Esophagus muscularis mucosa (tissue), 4 donors: Measurements from ENCODE around the gene IPPK. TPM values are rescaled to one million over a fixed set of nuclear protein-coding genes. Genes with fewer than 3 reads are reported as not detected.
"Not testable (repeated sequence)": the region's sequence is repeated elsewhere in the genome, so short reads cannot be mapped to it uniquely, and the experiment has no call there.

Source experiments
- DNase-seq: peaks from one replicate; pipeline ENCODE4 v3.0.0-alpha.2; 2017; ENCODE audit errors: extremely low spot score
- H3K27ac ChIP-seq, 4 donors: fragments of 200-600 bp; sonication (generic); replicated peaks in 1 of 4; 1 replicate in 3 of 4; 2 replicates in 1 of 4; pipeline ENCODE4 v1.5.1; 2016 to 2019; ENCODE audit warnings: mild to moderate bottlenecking in 1 of 4
- H3K27me3 ChIP-seq, 4 donors: fragments of 200-600 bp; sonication (generic); one replicate each; pipeline versions ENCODE4 v1.5.1 to v1.6.0; 2016 to 2019
- H3K36me3 ChIP-seq, 4 donors: fragments of 200-600 bp; sonication (generic); one replicate each; pipeline ENCODE4 v1.5.1; 2016 to 2019
- H3K4me1 ChIP-seq, 4 donors: fragments of 200-600 bp; sonication (generic); one replicate each; pipeline ENCODE4 v1.5.1; 2016 to 2019
- H3K4me3 ChIP-seq, 4 donors: fragments of 200-600 bp; sonication (generic); 1 replicate in 2 of 4; 2 replicates in 2 of 4; pipeline ENCODE4 v1.5.1; 2016 to 2019; ENCODE audit warnings: mild to moderate bottlenecking in 4 of 4, moderate library complexity in 1 of 4
- H3K9me3 ChIP-seq, 4 donors: fragments of 200-600 bp; sonication (generic); 1 replicate in 3 of 4; 2 replicates in 1 of 4; pipeline ENCODE4 v1.5.1; 2016 to 2019
- EP300 ChIP-seq: sonication (generic); formaldehyde crosslinking; IDR thresholded peaks from one replicate; pipeline ENCODE4 v1.6.1; 2017; ENCODE audit warnings: antibody characterized with exemption
- POLR2A ChIP-seq: fragments of 450-650 bp; IDR thresholded peaks from one replicate; pipeline ENCODE4 v1.6.1; 2017; ENCODE audit warnings: antibody characterized with exemption, moderate library complexity, mild to moderate bottlenecking, low read depth
- POLR2AphosphoS5 ChIP-seq, 2 donors: sonication (generic); formaldehyde crosslinking; IDR thresholded peaks; one replicate each; pipeline ENCODE4 v1.6.1; 2017; ENCODE audit warnings: antibody characterized with exemption in 2 of 2
- WGBS: methylation state at CpG from one replicate; pipeline ENCODE4 v1.1.5; 2018; 5-methylcytosine and 5-hydroxymethylcytosine counted together
- intact Hi-C: fragments of 100-400 bp; cut with DNase I; formaldehyde crosslinking; loops from one replicate; pipeline ENCODE4 v1.15.1; 2023
- total RNA-seq, 4 donors: library from RNA; depleted of rRNA; stranded (reverse); fragments of >200 nt; gene quantifications; one replicate each; pipeline versions ENCODE4 v1.1.0 to v1.2.1, GENCODE V29; 2016
- TF ChIP-seq, protein P1 (sequence below), 3 experiments: fragments of 200-600 bp in 2 of 3; fragments of 450-650 bp in 1 of 3; sonication (generic) in 2 of 3; IDR thresholded peaks; one replicate each; pipeline ENCODE4 v1.5.1; 2017 to 2019; ENCODE audit warnings: antibody characterized with exemption in 3 of 3, mild to moderate bottlenecking in 2 of 3, moderate library complexity in 1 of 3

IPPK gene
- total RNA-seq, 4 donors from 2014 or later, result 5.0 to 8.4 (median 6.1) TPM

DNA sequence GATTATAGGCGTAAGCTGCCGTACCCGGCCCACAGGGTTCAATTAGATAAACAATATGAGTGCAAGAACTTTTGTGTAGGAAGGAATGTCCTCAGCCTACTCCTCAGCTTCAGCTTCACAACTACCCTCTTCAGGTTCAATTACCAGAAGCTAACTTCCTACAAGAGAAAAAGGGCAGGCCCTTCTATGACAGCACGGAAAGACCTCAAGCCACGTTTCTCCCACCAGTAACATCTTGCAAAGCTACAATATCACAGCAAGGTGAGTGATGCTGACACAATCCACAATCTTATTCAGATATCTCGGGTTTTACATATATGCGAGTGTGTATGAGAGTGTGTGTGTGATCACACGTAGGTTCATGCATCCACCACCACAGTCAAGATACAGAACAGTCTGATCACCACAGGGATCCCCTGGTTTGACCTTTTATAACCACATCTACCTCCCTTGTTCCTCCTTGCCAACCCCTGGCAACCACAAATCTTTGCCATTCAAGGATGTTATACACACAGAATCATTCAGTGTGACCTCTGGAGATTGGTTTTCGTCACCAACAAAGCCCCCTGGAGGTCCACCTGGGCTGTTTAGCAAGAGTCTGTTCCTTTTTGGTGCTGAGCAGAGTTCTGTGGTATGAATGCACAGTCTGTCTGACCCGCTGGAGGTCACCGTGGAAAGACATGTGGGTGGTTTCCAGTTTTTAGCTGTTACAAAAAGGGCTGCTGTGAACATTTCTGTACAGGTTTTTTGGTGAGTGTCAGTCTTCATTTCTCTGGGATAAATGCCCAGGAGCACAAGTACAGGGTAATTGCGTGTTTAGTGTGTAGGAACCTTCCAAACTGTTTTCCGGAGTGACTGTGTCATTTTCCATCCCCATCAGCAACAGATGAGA is 38.2 kb downstream of the IPPK start:
- intact Hi-C loops, result loop anchor here (5.0 to 10.0 kb wide), 2 partner anchors 124 to 497 kb away; no protein-coding TSS in a partner anchor
- H3K9me3 ChIP-seq, result no peaks in the 10 kb centered on the region
- DNase-seq, result peak; percentile 74
- TF ChIP-seq, protein P1, sequence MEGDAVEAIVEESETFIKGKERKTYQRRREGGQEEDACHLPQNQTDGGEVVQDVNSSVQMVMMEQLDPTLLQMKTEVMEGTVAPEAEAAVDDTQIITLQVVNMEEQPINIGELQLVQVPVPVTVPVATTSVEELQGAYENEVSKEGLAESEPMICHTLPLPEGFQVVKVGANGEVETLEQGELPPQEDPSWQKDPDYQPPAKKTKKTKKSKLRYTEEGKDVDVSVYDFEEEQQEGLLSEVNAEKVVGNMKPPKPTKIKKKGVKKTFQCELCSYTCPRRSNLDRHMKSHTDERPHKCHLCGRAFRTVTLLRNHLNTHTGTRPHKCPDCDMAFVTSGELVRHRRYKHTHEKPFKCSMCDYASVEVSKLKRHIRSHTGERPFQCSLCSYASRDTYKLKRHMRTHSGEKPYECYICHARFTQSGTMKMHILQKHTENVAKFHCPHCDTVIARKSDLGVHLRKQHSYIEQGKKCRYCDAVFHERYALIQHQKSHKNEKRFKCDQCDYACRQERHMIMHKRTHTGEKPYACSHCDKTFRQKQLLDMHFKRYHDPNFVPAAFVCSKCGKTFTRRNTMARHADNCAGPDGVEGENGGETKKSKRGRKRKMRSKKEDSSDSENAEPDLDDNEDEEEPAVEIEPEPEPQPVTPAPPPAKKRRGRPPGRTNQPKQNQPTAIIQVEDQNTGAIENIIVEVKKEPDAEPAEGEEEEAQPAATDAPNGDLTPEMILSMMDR (IDR thresholded peaks at IDR 0.05), result no peak
- no peak for TF ChIP-seq POLR2A
- no peak for TF ChIP-seq EP300
- TF ChIP-seq POLR2AphosphoS5 (IDR thresholded peaks at IDR 0.05), result no peak
- H3K27ac ChIP-seq, result peak overlapping the region; percentile 43 to 71 (median 67)
- H3K36me3 ChIP-seq, result peaks cover 9 to 72% (median 39%) of the 10 kb centered on the region in 4 donors
- no peaks in the 10 kb centered on the region for H3K27me3 ChIP-seq
- H3K4me1 ChIP-seq, result peaks cover 8 to 41% (median 36%) of the 10 kb centered on the region in 4 donors
- no peak overlapping the region for H3K4me3 ChIP-seq
- WGBS, result 70% methylated on average over 13 of the region's 13 CpGs

GRCh38 chr9:92627651-92628050 is 42.3 kb downstream of the IPPK start:
- no peaks in the 10 kb centered on the region for H3K27me3 ChIP-seq
- WGBS, result 81% methylated on average over 5 of the region's 5 CpGs
- intact Hi-C loops, result no loop called here
- no peak overlapping the region for H3K27ac ChIP-seq
- TF ChIP-seq, protein P1 (IDR thresholded peaks at IDR 0.05), result no peak
- H3K9me3 ChIP-seq, result no peaks in the 10 kb centered on the region
- H3K4me1 ChIP-seq, result peaks cover 0 to 35% (median 27%) of the 10 kb centered on the region in 4 donors
- DNase-seq, result no peak
- H3K36me3 ChIP-seq, result peaks cover 0 to 53% (median 19%) of the 10 kb centered on the region in 4 donors
- no peak overlapping the region for H3K4me3 ChIP-seq

- H3K4me1 ChIP-seq, result peaks cover 0 to 23% (median 18%) of the 10 kb centered on the region in 4 donors
These were observed 43.4 kb downstream of the IPPK start for GRCh38 chr9:92626484-92626883.

DNA sequence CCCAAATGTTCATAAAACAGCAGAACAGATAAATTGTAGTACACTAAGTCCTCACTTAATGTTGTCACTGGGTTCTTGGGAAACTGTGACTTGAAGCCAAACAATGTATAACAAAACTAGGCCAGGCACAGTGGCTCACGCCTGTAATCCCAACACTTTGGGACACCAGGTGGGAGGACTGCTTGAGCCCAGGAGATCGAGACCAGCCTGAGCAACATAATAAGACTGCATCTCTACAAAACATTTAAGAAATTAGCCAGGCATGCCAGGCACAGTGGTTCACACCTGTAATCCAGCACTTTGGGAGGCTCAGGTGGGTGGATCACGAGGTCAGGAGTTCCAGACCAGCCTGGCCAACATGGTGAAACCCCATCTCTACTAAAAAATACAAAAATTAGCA is 46.0 kb downstream of the IPPK start:
- DNase-seq, H3K9me3 ChIP-seq, H3K4me3 ChIP-seq, H3K27me3 ChIP-seq: not testable (repeated sequence)
- intact Hi-C loops, result loop anchor here (5.0 kb wide), 1 partner anchor 132 kb away; no protein-coding TSS in a partner anchor
- Histone ChIP-seq H3K36me3 (peaks cover 0 to 34% (median 13%) of the 10 kb centered on the region in 4 donors), H3K4me1 (peaks cover 0 to 42% (median 35%) of the 10 kb centered on the region in 4 donors), H3K27ac (peak overlapping the region in 2 of 4 donors; percentile 18 to 20)
- 96% methylated on average over 3 of the region's 3 CpGs for WGBS

More at GRCh38 chr9:92626484-92626883, 43.4 kb downstream of the IPPK start:
- Histone ChIP-seq H3K27ac (no peak overlapping the region), H3K36me3 (peaks cover 0 to 41% (median 14%) of the 10 kb centered on the region in 4 donors), H3K27me3 (no peaks in the 10 kb centered on the region), H3K9me3 (no peaks in the 10 kb centered on the region), H3K4me3 (no peak overlapping the region)
- no peak for DNase-seq
- TF ChIP-seq POLR2AphosphoS5 (IDR thresholded peaks at IDR 0.05) (no peak), POLR2A (no peak), EP300 (no peak)
- TF ChIP-seq, protein P1 (IDR thresholded peaks at IDR 0.05), result no peak
- intact Hi-C loops, result no loop called here

- no peaks in the 10 kb centered on the region for H3K9me3 ChIP-seq
- no peak for DNase-seq
- no peaks in the 10 kb centered on the region for H3K27me3 ChIP-seq
- peaks cover 0 to 51% (median 12%) of the 10 kb centered on the region in 4 donors for H3K36me3 ChIP-seq
- TF ChIP-seq, protein P1 (IDR thresholded peaks at IDR 0.05), result no peak
- TF ChIP-seq POLR2AphosphoS5 (IDR thresholded peaks at IDR 0.05), result no peak
- peaks cover 16 to 73% (median 64%) of the 10 kb centered on the region in 4 donors for H3K4me1 ChIP-seq
- WGBS, result 96% methylated on average over 5 of the region's 5 CpGs
- no peak overlapping the region for H3K4me3 ChIP-seq
- intact Hi-C loops, result loop anchor here (5.0 kb wide), 1 partner anchor 129 kb away; no protein-coding TSS in a partner anchor
- H3K27ac ChIP-seq, result peak overlapping the region; percentile 82 to 90 (median 88)
These were observed 49.1 kb downstream of the IPPK start for GRCh38 chr9:92620845-92621244.
